ENCODE measurements around the gene FAM168B. TPM values are rescaled to one million over a fixed set of nuclear protein-coding genes. Genes with fewer than 3 reads are reported as not detected.
A peak's percentile ranks its signal among the peaks of the same experiment; 100 is the strongest.

FAM168B gene
- polyA plus RNA-seq, 2 of the 4 experiments (the other 2 are of a cell fraction) = 83.2 to 86.8 TPM

- no peak for FAIRE-seq
Measured at GRCh38 chr2:131058214-131058843, 34.9 kb downstream of the FAM168B start.

GRCh38 chr2:131056932-131057287, 36.4 kb downstream of the FAM168B start:
- Histone ChIP-seq H3K9me3 (no peaks in the 10 kb centered on the region), H3K4me3 (no peak overlapping the region), H3K4me2 (no peak overlapping the region), H3K4me1 (no peaks in the 10 kb centered on the region), H3K27ac (no peak overlapping the region)
- TF ChIP-seq, protein P1, sequence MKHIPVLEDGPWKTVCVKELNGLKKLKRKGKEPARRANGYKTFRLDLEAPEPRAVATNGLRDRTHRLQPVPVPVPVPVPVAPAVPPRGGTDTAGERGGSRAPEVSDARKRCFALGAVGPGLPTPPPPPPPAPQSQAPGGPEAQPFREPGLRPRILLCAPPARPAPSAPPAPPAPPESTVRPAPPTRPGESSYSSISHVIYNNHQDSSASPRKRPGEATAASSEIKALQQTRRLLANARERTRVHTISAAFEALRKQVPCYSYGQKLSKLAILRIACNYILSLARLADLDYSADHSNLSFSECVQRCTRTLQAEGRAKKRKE (CRISPR knock-in tag; IDR thresholded peaks at IDR 0.05; ENCODE audit: low read depth) = no peak
- FAIRE-seq = no peak
- ChIA-PET CTCF (interaction anchor here (0.9 to 1.6 kb wide), 2 partner anchors 10 to 24 kb away, joined by 3 read pairs; no protein-coding TSS in a partner anchor), POLR2A (no interaction called here)
- no peak for DNase-seq (ENCODE audit: low read depth in 1 of 2, low spot score in 1 of 2)
- no peak for ATAC-seq
- whole genome bisulfite sequencing (ENCODE audit: missing lambda C conversion rate) = 84% methylated on average over 4 of the region's 4 CpGs

More at GRCh38 chr2:131058214-131058843, 34.9 kb downstream of the FAM168B start:
- 94% methylated on average over 8 of the region's 8 CpGs for WGBS (ENCODE audit: missing lambda C conversion rate)
- Histone ChIP-seq H3K27ac (no peak overlapping the region), H3K9me3 (no peaks in the 10 kb centered on the region), H3K4me3 (no peak overlapping the region), H3K4me1 (no peaks in the 10 kb centered on the region), H3K4me2 (no peak overlapping the region)
- DNase-seq (ENCODE audit: low read depth in 1 of 2, low spot score in 1 of 2) (no peak), ATAC-seq (no peak)
- POLR2A ChIA-PET = no interaction called here
- CTCF ChIA-PET = interaction anchor here (1.0 to 1.5 kb wide), 2 partner anchors 10 to 13 kb away, joined by 3 read pairs; no protein-coding TSS in a partner anchor
- TF ChIP-seq BHLHE40 (IDR thresholded peaks at IDR 0.05; ENCODE audit: low read depth, low read length) = no peak
- no peak for TF ChIP-seq MYC (IDR thresholded peaks at IDR 0.05; ENCODE audit: borderline replicate concordance, low read length)
- TF ChIP-seq ZFP36 (IDR thresholded peaks at IDR 0.05; ENCODE audit: borderline replicate concordance, partially characterized antibody) = no peak
- TF ChIP-seq EHMT2 (IDR thresholded peaks at IDR 0.05; ENCODE audit: low read depth) = no peak
- no peak for TF ChIP-seq HOXB5 (CRISPR knock-in tag; IDR thresholded peaks at IDR 0.05)
- TF ChIP-seq, protein P2, sequence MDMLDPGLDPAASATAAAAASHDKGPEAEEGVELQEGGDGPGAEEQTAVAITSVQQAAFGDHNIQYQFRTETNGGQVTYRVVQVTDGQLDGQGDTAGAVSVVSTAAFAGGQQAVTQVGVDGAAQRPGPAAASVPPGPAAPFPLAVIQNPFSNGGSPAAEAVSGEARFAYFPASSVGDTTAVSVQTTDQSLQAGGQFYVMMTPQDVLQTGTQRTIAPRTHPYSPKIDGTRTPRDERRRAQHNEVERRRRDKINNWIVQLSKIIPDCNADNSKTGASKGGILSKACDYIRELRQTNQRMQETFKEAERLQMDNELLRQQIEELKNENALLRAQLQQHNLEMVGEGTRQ (IDR thresholded peaks at IDR 0.05) = no peak
- no peak for TF ChIP-seq CHD4 (IDR thresholded peaks at IDR 0.05; ENCODE audit: borderline replicate concordance)
- TF ChIP-seq, protein P3, sequence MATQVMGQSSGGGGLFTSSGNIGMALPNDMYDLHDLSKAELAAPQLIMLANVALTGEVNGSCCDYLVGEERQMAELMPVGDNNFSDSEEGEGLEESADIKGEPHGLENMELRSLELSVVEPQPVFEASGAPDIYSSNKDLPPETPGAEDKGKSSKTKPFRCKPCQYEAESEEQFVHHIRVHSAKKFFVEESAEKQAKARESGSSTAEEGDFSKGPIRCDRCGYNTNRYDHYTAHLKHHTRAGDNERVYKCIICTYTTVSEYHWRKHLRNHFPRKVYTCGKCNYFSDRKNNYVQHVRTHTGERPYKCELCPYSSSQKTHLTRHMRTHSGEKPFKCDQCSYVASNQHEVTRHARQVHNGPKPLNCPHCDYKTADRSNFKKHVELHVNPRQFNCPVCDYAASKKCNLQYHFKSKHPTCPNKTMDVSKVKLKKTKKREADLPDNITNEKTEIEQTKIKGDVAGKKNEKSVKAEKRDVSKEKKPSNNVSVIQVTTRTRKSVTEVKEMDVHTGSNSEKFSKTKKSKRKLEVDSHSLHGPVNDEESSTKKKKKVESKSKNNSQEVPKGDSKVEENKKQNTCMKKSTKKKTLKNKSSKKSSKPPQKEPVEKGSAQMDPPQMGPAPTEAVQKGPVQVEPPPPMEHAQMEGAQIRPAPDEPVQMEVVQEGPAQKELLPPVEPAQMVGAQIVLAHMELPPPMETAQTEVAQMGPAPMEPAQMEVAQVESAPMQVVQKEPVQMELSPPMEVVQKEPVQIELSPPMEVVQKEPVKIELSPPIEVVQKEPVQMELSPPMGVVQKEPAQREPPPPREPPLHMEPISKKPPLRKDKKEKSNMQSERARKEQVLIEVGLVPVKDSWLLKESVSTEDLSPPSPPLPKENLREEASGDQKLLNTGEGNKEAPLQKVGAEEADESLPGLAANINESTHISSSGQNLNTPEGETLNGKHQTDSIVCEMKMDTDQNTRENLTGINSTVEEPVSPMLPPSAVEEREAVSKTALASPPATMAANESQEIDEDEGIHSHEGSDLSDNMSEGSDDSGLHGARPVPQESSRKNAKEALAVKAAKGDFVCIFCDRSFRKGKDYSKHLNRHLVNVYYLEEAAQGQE (IDR thresholded peaks at IDR 0.05) = no peak
- no peak for TF ChIP-seq EP300 (IDR thresholded peaks at IDR 0.05)
- TF ChIP-seq SREBF2 (IDR thresholded peaks at IDR 0.05) = no peak
- no peak for TF ChIP-seq NFE2L2 (conservative IDR thresholded peaks at IDR 0.05; ENCODE audit: low read length)
- no peak for TF ChIP-seq TP53 (CRISPR knock-in tag; IDR thresholded peaks at IDR 0.05)

DNA sequence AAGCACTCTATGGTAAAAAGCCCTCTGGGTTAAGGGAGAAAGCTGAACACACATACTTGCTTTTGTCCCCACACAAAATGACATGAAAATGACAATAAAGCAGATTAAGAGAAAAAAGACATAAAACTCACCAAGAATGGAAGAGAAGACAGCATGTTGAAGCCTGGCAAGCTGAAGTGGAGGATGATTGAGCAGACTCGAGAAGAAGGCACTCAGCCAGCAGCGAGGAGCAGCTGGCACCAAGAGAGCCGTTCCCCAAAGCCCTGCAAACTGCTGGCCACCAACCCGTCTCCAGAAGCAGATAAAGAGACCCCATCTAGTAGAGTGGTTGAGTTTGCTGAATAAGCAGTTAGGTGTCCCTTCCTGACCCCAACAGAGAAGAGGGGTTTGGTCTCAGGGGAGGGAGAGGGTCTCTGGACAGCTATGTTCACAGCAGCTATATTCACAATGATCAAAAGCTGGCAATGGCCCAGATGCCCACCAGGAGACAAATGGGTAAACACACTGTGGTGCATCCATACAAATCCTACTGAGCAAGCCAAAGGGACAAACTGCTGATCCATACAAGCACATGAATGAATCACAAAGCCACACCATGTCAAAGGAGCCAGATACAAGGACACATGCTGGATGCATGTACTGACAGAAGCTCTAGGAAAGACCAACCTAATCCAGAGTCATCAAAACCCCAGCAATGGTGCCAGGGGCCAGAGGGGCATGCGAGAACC, 36.9 kb downstream of the FAM168B start:
- POLR2A ChIA-PET = no interaction called here
- CTCF ChIA-PET = interaction anchor here (1.6 kb wide), 1 partner anchor 23 kb away, joined by 3 read pairs; no protein-coding TSS in a partner anchor
- no peaks in the 10 kb centered on the region for H3K9me3 ChIP-seq
- no peak for FAIRE-seq
- no peaks in the 10 kb centered on the region for H3K4me1 ChIP-seq
- TF ChIP-seq MAFK (IDR thresholded peaks at IDR 0.05; ENCODE audit: partially characterized antibody) = peak; percentile 44
- no peak for TF ChIP-seq NFE2L2 (conservative IDR thresholded peaks at IDR 0.05; ENCODE audit: low read length)
- DNase-seq (ENCODE audit: low read depth in 1 of 2, low spot score in 1 of 2) = no peak
- 86% methylated on average over 5 of the region's 5 CpGs for WGBS (ENCODE audit: missing lambda C conversion rate)
- no peak overlapping the region for H3K4me2 ChIP-seq
- H3K4me3 ChIP-seq = no peak overlapping the region
- ATAC-seq = no peak
- H3K27ac ChIP-seq = no peak overlapping the region

All from A549 (cell line).